HK-2 (cell line): ENCODE data around the gene NSUN6.

Source experiments
- DNase-seq: peaks from one replicate; pipeline ENCODE4 v3.0.0-alpha.2; 2018; ENCODE audit not compliant: unreplicated experiment

Gene NSUN6

GRCh38 chr10:18501629-18502028 is 149.8 kb downstream of the NSUN6 start:
- no peak for DNase-seq

GRCh38 chr10:18501198-18501597 is 150.2 kb downstream of the NSUN6 start:
- DNase-seq = peak; percentile 5

GRCh38 chr10:18500576-18500975 is 150.8 kb downstream of the NSUN6 start:
- no peak for DNase-seq

GRCh38 chr10:18498998-18499397 is 152.4 kb downstream of the NSUN6 start:
- no peak for DNase-seq

GRCh38 chr10:18497806-18498369 is 153.5 kb downstream of the NSUN6 start:
- no peak for DNase-seq
